ENCODE results near the gene OR6J1.
"Not testable (repeated sequence)": the region's sequence is repeated elsewhere in the genome, so short reads cannot be mapped to it uniquely, and the experiment has no call there.

Gene OR6J1

GRCh38 chr14:22587677-22588422, 56.3 kb downstream of the OR6J1 start:
- Histone ChIP-seq H3K4me3 (ENCODE audit: insufficient read depth in 1 of 2, low read depth in 1 of 2, low read length in 2 of 2) (peak overlapping the region in 1 of 2 experiments; percentile 96), H3K36me3 (ENCODE audit: control insufficient read depth in 1 of 2, insufficient read depth in 2 of 2, low read depth in 1 of 2, low read length in 2 of 2) (peaks cover 4 to 24% of the 10 kb centered on the region in 2 experiments), H3K4me2 (ENCODE audit: low read length, poor library complexity, severe bottlenecking) (peak overlapping the region; percentile 85), H3K9ac (ENCODE audit: low read length) (peak overlapping the region; percentile 99)
- not testable (repeated sequence) for H3K27ac ChIP-seq (ENCODE audit: low read length, poor library complexity, severe bottlenecking); DNase-seq; H3K14ac ChIP-seq (ENCODE audit: low read length in 2 of 2); H4K8ac ChIP-seq (ENCODE audit: low read length); H3K4me1 ChIP-seq (ENCODE audit: control insufficient read depth, insufficient read depth, low read depth, low read length); H2AK5ac ChIP-seq (ENCODE audit: low read length, severe bottlenecking); H3K18ac ChIP-seq (ENCODE audit: low read depth in 1 of 2, low read length in 2 of 2); H4K91ac ChIP-seq (ENCODE audit: low read length); H3K4ac ChIP-seq (ENCODE audit: low read depth in 1 of 2, low read length in 2 of 2); H2AFZ ChIP-seq (ENCODE audit: low read depth, low read length); H3K79me1 ChIP-seq (replicated peaks; ENCODE audit: low read length, poor library complexity, severe bottlenecking); H2BK12ac ChIP-seq (ENCODE audit: low read length in 2 of 2); H3K27me3 ChIP-seq (ENCODE audit: control insufficient read depth in 1 of 2, insufficient read depth in 1 of 2, low read length in 2 of 2); H3K9me3 ChIP-seq (ENCODE audit: control insufficient read depth, low read length); H3K23ac ChIP-seq (ENCODE audit: low read length in 2 of 2); H2BK120ac ChIP-seq (ENCODE audit: low read depth, low read length); H2BK15ac ChIP-seq (ENCODE audit: low read depth, poor library complexity, severe bottlenecking); H2BK5ac ChIP-seq (ENCODE audit: low read depth, low read length, poor library complexity, severe bottlenecking)
- WGBS = 90% methylated on average over 10 of the region's 10 CpGs

- Histone ChIP-seq H3K27ac (ENCODE audit: low read length, poor library complexity, severe bottlenecking) (no peak overlapping the region), H2AK5ac (ENCODE audit: low read length, severe bottlenecking) (no peak overlapping the region), H3K4me3 (ENCODE audit: insufficient read depth in 1 of 2, low read depth in 1 of 2, low read length in 2 of 2) (peak overlapping the region in 1 of 2 experiments; percentile 96), H4K8ac (ENCODE audit: low read length) (no peak overlapping the region), H3K9ac (ENCODE audit: low read length) (peak overlapping the region; percentile 99), H2BK15ac (ENCODE audit: low read depth, poor library complexity, severe bottlenecking) (no peak overlapping the region), H3K18ac (ENCODE audit: low read depth in 1 of 2, low read length in 2 of 2) (no peak overlapping the region), H2AFZ (ENCODE audit: low read depth, low read length) (no peak overlapping the region), H3K23ac (ENCODE audit: low read length in 2 of 2) (no peak overlapping the region), H3K79me1 (replicated peaks; ENCODE audit: low read length, poor library complexity, severe bottlenecking) (no peaks in the 10 kb centered on the region), H4K91ac (ENCODE audit: low read length) (no peak overlapping the region), H3K4ac (ENCODE audit: low read depth in 1 of 2, low read length in 2 of 2) (no peak overlapping the region), H3K4me2 (ENCODE audit: low read length, poor library complexity, severe bottlenecking) (no peak overlapping the region), H3K4me1 (ENCODE audit: control insufficient read depth, insufficient read depth, low read depth, low read length) (peaks cover 9% of the 10 kb centered on the region), H2BK5ac (ENCODE audit: low read depth, low read length, poor library complexity, severe bottlenecking) (no peak overlapping the region), H2BK12ac (ENCODE audit: low read length in 2 of 2) (no peak overlapping the region), H3K36me3 (ENCODE audit: control insufficient read depth in 1 of 2, insufficient read depth in 2 of 2, low read depth in 1 of 2, low read length in 2 of 2) (peaks cover 4 to 24% of the 10 kb centered on the region in 2 experiments), H3K27me3 (ENCODE audit: control insufficient read depth in 1 of 2, insufficient read depth in 1 of 2, low read length in 2 of 2) (peaks cover 0 to 3% of the 10 kb centered on the region in 2 experiments), H3K14ac (ENCODE audit: low read length in 2 of 2) (no peak overlapping the region), H2BK120ac (ENCODE audit: low read depth, low read length) (no peak overlapping the region), H3K9me3 (ENCODE audit: control insufficient read depth, low read length) (no peaks in the 10 kb centered on the region)
- DNase-seq = no peak
- 95% methylated on average over 5 of the region's 5 CpGs for WGBS
Observed at GRCh38 chr14:22587247-22587646, 56.9 kb downstream of the OR6J1 start.

- H4K8ac ChIP-seq (ENCODE audit: low read length) = no peak overlapping the region
- WGBS = 84% methylated on average over 1 of the region's 1 CpG
- no peak overlapping the region for H3K4me3 ChIP-seq (ENCODE audit: insufficient read depth in 1 of 2, low read depth in 1 of 2, low read length in 2 of 2)
Observed at GRCh38 chr14:22583994-22584393, 60.2 kb downstream of the OR6J1 start.

More at GRCh38 chr14:22583994-22584393, 60.2 kb downstream of the OR6J1 start:
- Histone ChIP-seq H3K27me3 (ENCODE audit: control insufficient read depth in 1 of 2, insufficient read depth in 1 of 2, low read length in 2 of 2) (no peaks in the 10 kb centered on the region), H2BK12ac (ENCODE audit: low read length in 2 of 2) (no peak overlapping the region), H2BK15ac (ENCODE audit: low read depth, poor library complexity, severe bottlenecking) (no peak overlapping the region), H3K14ac (ENCODE audit: low read length in 2 of 2) (no peak overlapping the region), H3K23ac (ENCODE audit: low read length in 2 of 2) (peak overlapping the region in 1 of 2 experiments; percentile 70), H3K9me3 (ENCODE audit: control insufficient read depth, low read length) (no peaks in the 10 kb centered on the region), H3K36me3 (ENCODE audit: control insufficient read depth in 1 of 2, insufficient read depth in 2 of 2, low read depth in 1 of 2, low read length in 2 of 2) (peaks cover 8 to 38% of the 10 kb centered on the region in 2 experiments), H2AK5ac (ENCODE audit: low read length, severe bottlenecking) (no peak overlapping the region), H3K9ac (ENCODE audit: low read length) (no peak overlapping the region), H2BK120ac (ENCODE audit: low read depth, low read length) (no peak overlapping the region), H2BK5ac (ENCODE audit: low read depth, low read length, poor library complexity, severe bottlenecking) (no peak overlapping the region), H2AFZ (ENCODE audit: low read depth, low read length) (no peak overlapping the region), H3K4ac (ENCODE audit: low read depth in 1 of 2, low read length in 2 of 2) (no peak overlapping the region), H3K4me2 (ENCODE audit: low read length, poor library complexity, severe bottlenecking) (no peak overlapping the region), H3K18ac (ENCODE audit: low read depth in 1 of 2, low read length in 2 of 2) (no peak overlapping the region), H3K79me1 (replicated peaks; ENCODE audit: low read length, poor library complexity, severe bottlenecking) (peaks cover 4% of the 10 kb centered on the region), H3K27ac (ENCODE audit: low read length, poor library complexity, severe bottlenecking) (no peak overlapping the region), H4K91ac (ENCODE audit: low read length) (no peak overlapping the region), H3K4me1 (ENCODE audit: control insufficient read depth, insufficient read depth, low read depth, low read length) (peaks cover 11% of the 10 kb centered on the region)
- no peak for DNase-seq
